ENCODE data around the gene SLC25A18. TPM values are rescaled to one million over a fixed set of nuclear protein-coding genes. Genes with fewer than 3 reads are reported as not detected.

The SLC25A18 gene
- total and polyA plus RNA-seq, 10 of the 15 experiments (the other 5 are each of a cell fraction or from before 2014, with no cell fraction given): 0.03 to 0.09 TPM; not detected in 8

GRCh38 chr22:17542452-17542851 is 20.8 kb upstream of the SLC25A18 start:
- no peaks in the 10 kb centered on the region for H3K4me1 ChIP-seq (ENCODE audit: control insufficient read depth, insufficient read depth, low read length)
- no peaks in the 10 kb centered on the region for H3K9me3 ChIP-seq (replicated peaks; ENCODE audit: control insufficient read depth, insufficient read depth, low read length)
- ChIA-PET CTCF (no interaction called here), POLR2A (no interaction called here), SMC1A (ENCODE audit: uncharacterized antibody, unreplicated experiment) (no interaction called here), RAD21 (ENCODE audit: unreplicated experiment) (no interaction called here)
- BruUV-seq (replicated peaks): no TSS peak
- no peak overlapping the region for H3K9ac ChIP-seq (ENCODE audit: control insufficient read depth, insufficient read depth, low read length)
- H4K20me1 ChIP-seq (ENCODE audit: control insufficient read depth, insufficient read depth): no peaks in the 10 kb centered on the region
- no peak overlapping the region for H3K27ac ChIP-seq (ENCODE audit: control insufficient read depth, insufficient read depth)
- intact Hi-C loops (cut with micrococcal nuclease; ENCODE audit: unreplicated experiment) (no loop called here), in situ Hi-C loops (cut with MboI) (no loop called here)
- WGBS (ENCODE audit: insufficient coverage, insufficient replicate concordance, low lambda C conversion rate, missing lambda C conversion rate): 67% methylated on average over 14 of the region's 14 CpGs
- ATAC-seq (no peak), FAIRE-seq (no peak), DNase-seq (ENCODE audit: low read depth, low spot score) (no peak)
- no peaks in the 10 kb centered on the region; a peak in 1 of 4 replicates for H3K27me3 ChIP-seq (replicated peaks in 1 of 2; ENCODE audit: control insufficient read depth in 2 of 2, insufficient read depth in 2 of 2, low read length in 1 of 2)
- H3K36me3 ChIP-seq (ENCODE audit: control insufficient read depth in 2 of 2, insufficient read depth in 2 of 2, low read length in 1 of 2): no peaks in the 10 kb centered on the region
- no peak overlapping the region for H3K4me3 ChIP-seq
- H2AFZ ChIP-seq (ENCODE audit: control insufficient read depth, low read depth, low read length): no peak overlapping the region
- H3K4me2 ChIP-seq (ENCODE audit: control insufficient read depth, insufficient read depth): no peak overlapping the region
- H3K79me2 ChIP-seq (ENCODE audit: control insufficient read depth, insufficient read depth, low read length): no peaks in the 10 kb centered on the region
- TF ChIP-seq, protein P1, sequence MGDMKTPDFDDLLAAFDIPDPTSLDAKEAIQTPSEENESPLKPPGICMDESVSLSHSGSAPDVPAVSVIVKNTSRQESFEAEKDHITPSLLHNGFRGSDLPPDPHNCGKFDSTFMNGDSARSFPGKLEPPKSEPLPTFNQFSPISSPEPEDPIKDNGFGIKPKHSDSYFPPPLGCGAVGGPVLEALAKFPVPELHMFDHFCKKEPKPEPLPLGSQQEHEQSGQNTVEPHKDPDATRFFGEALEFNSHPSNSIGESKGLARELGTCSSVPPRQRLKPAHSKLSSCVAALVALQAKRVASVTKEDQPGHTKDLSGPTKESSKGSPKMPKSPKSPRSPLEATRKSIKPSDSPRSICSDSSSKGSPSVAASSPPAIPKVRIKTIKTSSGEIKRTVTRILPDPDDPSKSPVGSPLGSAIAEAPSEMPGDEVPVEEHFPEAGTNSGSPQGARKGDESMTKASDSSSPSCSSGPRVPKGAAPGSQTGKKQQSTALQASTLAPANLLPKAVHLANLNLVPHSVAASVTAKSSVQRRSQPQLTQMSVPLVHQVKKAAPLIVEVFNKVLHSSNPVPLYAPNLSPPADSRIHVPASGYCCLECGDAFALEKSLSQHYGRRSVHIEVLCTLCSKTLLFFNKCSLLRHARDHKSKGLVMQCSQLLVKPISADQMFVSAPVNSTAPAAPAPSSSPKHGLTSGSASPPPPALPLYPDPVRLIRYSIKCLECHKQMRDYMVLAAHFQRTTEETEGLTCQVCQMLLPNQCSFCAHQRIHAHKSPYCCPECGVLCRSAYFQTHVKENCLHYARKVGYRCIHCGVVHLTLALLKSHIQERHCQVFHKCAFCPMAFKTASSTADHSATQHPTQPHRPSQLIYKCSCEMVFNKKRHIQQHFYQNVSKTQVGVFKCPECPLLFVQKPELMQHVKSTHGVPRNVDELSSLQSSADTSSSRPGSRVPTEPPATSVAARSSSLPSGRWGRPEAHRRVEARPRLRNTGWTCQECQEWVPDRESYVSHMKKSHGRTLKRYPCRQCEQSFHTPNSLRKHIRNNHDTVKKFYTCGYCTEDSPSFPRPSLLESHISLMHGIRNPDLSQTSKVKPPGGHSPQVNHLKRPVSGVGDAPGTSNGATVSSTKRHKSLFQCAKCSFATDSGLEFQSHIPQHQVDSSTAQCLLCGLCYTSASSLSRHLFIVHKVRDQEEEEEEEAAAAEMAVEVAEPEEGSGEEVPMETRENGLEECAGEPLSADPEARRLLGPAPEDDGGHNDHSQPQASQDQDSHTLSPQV (IDR thresholded peaks at IDR 0.05): no peak
- no peak for TF ChIP-seq KLF5 (IDR thresholded peaks at IDR 0.05; ENCODE audit: partially characterized antibody)
- no peak for TF ChIP-seq NFIC (IDR thresholded peaks at IDR 0.05; ENCODE audit: low read depth, low read length)
- TF ChIP-seq, protein P2, sequence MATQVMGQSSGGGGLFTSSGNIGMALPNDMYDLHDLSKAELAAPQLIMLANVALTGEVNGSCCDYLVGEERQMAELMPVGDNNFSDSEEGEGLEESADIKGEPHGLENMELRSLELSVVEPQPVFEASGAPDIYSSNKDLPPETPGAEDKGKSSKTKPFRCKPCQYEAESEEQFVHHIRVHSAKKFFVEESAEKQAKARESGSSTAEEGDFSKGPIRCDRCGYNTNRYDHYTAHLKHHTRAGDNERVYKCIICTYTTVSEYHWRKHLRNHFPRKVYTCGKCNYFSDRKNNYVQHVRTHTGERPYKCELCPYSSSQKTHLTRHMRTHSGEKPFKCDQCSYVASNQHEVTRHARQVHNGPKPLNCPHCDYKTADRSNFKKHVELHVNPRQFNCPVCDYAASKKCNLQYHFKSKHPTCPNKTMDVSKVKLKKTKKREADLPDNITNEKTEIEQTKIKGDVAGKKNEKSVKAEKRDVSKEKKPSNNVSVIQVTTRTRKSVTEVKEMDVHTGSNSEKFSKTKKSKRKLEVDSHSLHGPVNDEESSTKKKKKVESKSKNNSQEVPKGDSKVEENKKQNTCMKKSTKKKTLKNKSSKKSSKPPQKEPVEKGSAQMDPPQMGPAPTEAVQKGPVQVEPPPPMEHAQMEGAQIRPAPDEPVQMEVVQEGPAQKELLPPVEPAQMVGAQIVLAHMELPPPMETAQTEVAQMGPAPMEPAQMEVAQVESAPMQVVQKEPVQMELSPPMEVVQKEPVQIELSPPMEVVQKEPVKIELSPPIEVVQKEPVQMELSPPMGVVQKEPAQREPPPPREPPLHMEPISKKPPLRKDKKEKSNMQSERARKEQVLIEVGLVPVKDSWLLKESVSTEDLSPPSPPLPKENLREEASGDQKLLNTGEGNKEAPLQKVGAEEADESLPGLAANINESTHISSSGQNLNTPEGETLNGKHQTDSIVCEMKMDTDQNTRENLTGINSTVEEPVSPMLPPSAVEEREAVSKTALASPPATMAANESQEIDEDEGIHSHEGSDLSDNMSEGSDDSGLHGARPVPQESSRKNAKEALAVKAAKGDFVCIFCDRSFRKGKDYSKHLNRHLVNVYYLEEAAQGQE (IDR thresholded peaks at IDR 0.05; ENCODE audit: low read depth, low read length): no peak
- no peak for TF ChIP-seq MLLT1 (IDR thresholded peaks at IDR 0.05)
- no peak for TF ChIP-seq JUND (IDR thresholded peaks at IDR 0.05; ENCODE audit: low read depth, low read length)
- no peak for TF ChIP-seq TCF3 (IDR thresholded peaks at IDR 0.05; ENCODE audit: borderline replicate concordance, insufficient read depth, low read depth, low read length)
- TF ChIP-seq E4F1 (IDR thresholded peaks at IDR 0.05; ENCODE audit: borderline replicate concordance, partially characterized antibody): no peak
- TF ChIP-seq PML (IDR thresholded peaks at IDR 0.05; ENCODE audit: low read length): no peak
- TF ChIP-seq RB1 (IDR thresholded peaks at IDR 0.05; ENCODE audit: borderline replicate concordance): no peak
